Measurements from ENCODE around the gene LPP. TPM values are rescaled to one million over a fixed set of nuclear protein-coding genes. Genes with fewer than 3 reads are reported as not detected.

LPP gene
- total and polyA plus RNA-seq, 9 of the 15 experiments (the other 6 are each of a cell fraction or from before 2014, with no cell fraction given), result 0.07 to 0.18 TPM; not detected in 7

DNA sequence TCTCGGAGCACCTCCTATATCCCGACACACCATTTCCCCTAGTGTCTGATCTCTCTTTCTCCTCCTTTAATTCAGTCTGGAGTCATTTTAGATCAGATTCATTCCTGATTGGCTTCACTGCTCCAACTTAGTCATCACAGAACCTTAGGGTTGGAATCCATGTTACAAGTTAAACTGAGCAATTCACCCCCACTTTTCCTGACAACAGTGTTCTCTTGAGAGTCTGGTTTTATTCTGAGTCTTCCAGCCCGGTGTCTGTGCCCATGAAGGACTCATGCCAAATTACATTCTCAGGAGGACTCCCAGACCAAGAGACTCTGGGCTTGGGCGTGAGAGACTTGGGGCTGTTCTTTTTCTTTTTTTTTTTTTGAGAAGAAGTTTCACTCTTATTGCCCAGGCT, 57.5 kb downstream of the LPP start:
- FAIRE-seq (no peak), ATAC-seq (no peak), DNase-seq (ENCODE audit: extremely low read depth in 1 of 4, low spot score in 3 of 4) (no peak)
- Histone ChIP-seq H3K4me1 (replicated peaks in 1 of 2; ENCODE audit: control insufficient read depth in 2 of 2, insufficient read depth in 2 of 2, low read length in 2 of 2) (no peaks in the 10 kb centered on the region), H3K36me3 (ENCODE audit: control insufficient read depth, insufficient read depth, low read length) (no peaks in the 10 kb centered on the region), H4K20me1 (replicated peaks; ENCODE audit: control insufficient read depth, insufficient read depth, low read length) (no peaks in the 10 kb centered on the region), H3K79me2 (ENCODE audit: control insufficient read depth, insufficient read depth, low read length) (no peaks in the 10 kb centered on the region), H3K4me3 (no peak overlapping the region), H2AFZ (ENCODE audit: low read depth, low read length) (no peak overlapping the region), H3K4me2 (ENCODE audit: insufficient read depth, low read length) (no peak overlapping the region), H3K9ac (ENCODE audit: insufficient read depth in 1 of 2, low read depth in 2 of 2, low read length in 2 of 2) (no peak overlapping the region), H3K9me3 (replicated peaks; ENCODE audit: control insufficient read depth, insufficient read depth, low read depth, low read length) (no peaks in the 10 kb centered on the region), H3K27ac (ENCODE audit: extremely low read depth, low read depth, low read length) (no peak overlapping the region), H3K9me1 (ENCODE audit: control insufficient read depth, insufficient read depth, low read length) (no peaks in the 10 kb centered on the region), H3K27me3 (ENCODE audit: control insufficient read depth in 2 of 2, insufficient read depth in 2 of 2, low read length in 2 of 2) (no peaks in the 10 kb centered on the region)
- in situ Hi-C loops (cut with MboI), result no loop called here
- intact Hi-C loops (cut with micrococcal nuclease), result no loop called here
- BruUV-seq (replicated peaks), result no TSS peak
- POLR2A ChIA-PET, result no interaction called here
- no peak for TF ChIP-seq CBFB (CRISPR knock-in tag; IDR thresholded peaks at IDR 0.05)
- TF ChIP-seq ZC3H4 (CRISPR knock-in tag; IDR thresholded peaks at IDR 0.05; ENCODE audit: borderline replicate concordance), result no peak
- TF ChIP-seq, protein P1, sequence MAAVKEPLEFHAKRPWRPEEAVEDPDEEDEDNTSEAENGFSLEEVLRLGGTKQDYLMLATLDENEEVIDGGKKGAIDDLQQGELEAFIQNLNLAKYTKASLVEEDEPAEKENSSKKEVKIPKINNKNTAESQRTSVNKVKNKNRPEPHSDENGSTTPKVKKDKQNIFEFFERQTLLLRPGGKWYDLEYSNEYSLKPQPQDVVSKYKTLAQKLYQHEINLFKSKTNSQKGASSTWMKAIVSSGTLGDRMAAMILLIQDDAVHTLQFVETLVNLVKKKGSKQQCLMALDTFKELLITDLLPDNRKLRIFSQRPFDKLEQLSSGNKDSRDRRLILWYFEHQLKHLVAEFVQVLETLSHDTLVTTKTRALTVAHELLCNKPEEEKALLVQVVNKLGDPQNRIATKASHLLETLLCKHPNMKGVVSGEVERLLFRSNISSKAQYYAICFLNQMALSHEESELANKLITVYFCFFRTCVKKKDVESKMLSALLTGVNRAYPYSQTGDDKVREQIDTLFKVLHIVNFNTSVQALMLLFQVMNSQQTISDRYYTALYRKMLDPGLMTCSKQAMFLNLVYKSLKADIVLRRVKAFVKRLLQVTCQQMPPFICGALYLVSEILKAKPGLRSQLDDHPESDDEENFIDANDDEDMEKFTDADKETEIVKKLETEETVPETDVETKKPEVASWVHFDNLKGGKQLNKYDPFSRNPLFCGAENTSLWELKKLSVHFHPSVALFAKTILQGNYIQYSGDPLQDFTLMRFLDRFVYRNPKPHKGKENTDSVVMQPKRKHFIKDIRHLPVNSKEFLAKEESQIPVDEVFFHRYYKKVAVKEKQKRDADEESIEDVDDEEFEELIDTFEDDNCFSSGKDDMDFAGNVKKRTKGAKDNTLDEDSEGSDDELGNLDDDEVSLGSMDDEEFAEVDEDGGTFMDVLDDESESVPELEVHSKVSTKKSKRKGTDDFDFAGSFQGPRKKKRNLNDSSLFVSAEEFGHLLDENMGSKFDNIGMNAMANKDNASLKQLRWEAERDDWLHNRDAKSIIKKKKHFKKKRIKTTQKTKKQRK (IDR thresholded peaks at IDR 0.05; ENCODE audit: borderline replicate concordance, low read depth, low read length), result no peak
- CTCF ChIA-PET (ENCODE audit: low intra/inter-chr PET ratio), result no interaction called here
- WGBS (ENCODE audit: insufficient coverage, low coverage, missing lambda C conversion rate), result 5% methylated on average over 4 of the region's 4 CpGs

Data from K562 (cell line).